Measurements from ENCODE around the gene MAMLD1. TPM values are rescaled to one million over a fixed set of nuclear protein-coding genes. Genes with fewer than 3 reads are reported as not detected.

MAMLD1 gene
- total and polyA plus RNA-seq, 4 donors: 1.9 to 6.7 (median 2.8) TPM

- peaks cover 0 to 4% (median 0%) of the 10 kb centered on the region in 4 donors for H3K9me3 ChIP-seq (ENCODE audit: control insufficient read depth in 4 of 4, insufficient read depth in 3 of 4, low read length in 3 of 4)
- peaks cover 0 to 13% (median 0%) of the 10 kb centered on the region in 5 donors for H3K4me1 ChIP-seq (ENCODE audit: control insufficient read depth in 5 of 5, insufficient read depth in 5 of 5, low read length in 5 of 5)
- no peak overlapping the region for H3K9ac ChIP-seq (ENCODE audit: insufficient read depth in 1 of 2, low read length in 2 of 2)
- WGBS, 2 donors: 66 to 69% methylated on average over 11 of the region's 11 CpGs
- H3K27me3 ChIP-seq (ENCODE audit: control insufficient read depth in 3 of 3, insufficient read depth in 3 of 3, low read length in 2 of 3): no peaks in the 10 kb centered on the region
- H3K36me3 ChIP-seq (ENCODE audit: control insufficient read depth in 4 of 4, insufficient read depth in 4 of 4, low read length in 4 of 4): no peaks in the 10 kb centered on the region
- H3K4me3 ChIP-seq: no peak overlapping the region
- TF ChIP-seq, protein P1, sequence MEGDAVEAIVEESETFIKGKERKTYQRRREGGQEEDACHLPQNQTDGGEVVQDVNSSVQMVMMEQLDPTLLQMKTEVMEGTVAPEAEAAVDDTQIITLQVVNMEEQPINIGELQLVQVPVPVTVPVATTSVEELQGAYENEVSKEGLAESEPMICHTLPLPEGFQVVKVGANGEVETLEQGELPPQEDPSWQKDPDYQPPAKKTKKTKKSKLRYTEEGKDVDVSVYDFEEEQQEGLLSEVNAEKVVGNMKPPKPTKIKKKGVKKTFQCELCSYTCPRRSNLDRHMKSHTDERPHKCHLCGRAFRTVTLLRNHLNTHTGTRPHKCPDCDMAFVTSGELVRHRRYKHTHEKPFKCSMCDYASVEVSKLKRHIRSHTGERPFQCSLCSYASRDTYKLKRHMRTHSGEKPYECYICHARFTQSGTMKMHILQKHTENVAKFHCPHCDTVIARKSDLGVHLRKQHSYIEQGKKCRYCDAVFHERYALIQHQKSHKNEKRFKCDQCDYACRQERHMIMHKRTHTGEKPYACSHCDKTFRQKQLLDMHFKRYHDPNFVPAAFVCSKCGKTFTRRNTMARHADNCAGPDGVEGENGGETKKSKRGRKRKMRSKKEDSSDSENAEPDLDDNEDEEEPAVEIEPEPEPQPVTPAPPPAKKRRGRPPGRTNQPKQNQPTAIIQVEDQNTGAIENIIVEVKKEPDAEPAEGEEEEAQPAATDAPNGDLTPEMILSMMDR (IDR thresholded peaks at IDR 0.05; ENCODE audit: control extremely low read depth, extremely low read depth): no peak
- peak in 1 of 3 donors; percentile 27 for DNase-seq
- no peak overlapping the region for H3K27ac ChIP-seq (ENCODE audit: low read depth in 1 of 2, low read length in 1 of 2)
- no peak for ATAC-seq (ENCODE audit: insufficient read depth, low FRiP score)
Observed at GRCh38 chrX:150544222-150544787, 181.2 kb downstream of the MAMLD1 start.

GRCh38 chrX:150544835-150545770, 182.0 kb downstream of the MAMLD1 start:
- TF ChIP-seq, protein P1 (IDR thresholded peaks at IDR 0.05; ENCODE audit: control extremely low read depth, extremely low read depth): no peak
- Histone ChIP-seq H3K36me3 (ENCODE audit: control insufficient read depth in 4 of 4, insufficient read depth in 4 of 4, low read length in 4 of 4) (no peaks in the 10 kb centered on the region), H3K27me3 (ENCODE audit: control insufficient read depth in 3 of 3, insufficient read depth in 3 of 3, low read length in 2 of 3) (no peaks in the 10 kb centered on the region), H3K9me3 (ENCODE audit: control insufficient read depth in 4 of 4, insufficient read depth in 3 of 4, low read length in 3 of 4) (peaks cover 0 to 2% (median 0%) of the 10 kb centered on the region in 4 donors), H3K4me1 (ENCODE audit: control insufficient read depth in 5 of 5, insufficient read depth in 5 of 5, low read length in 5 of 5) (peaks cover 0 to 13% (median 0%) of the 10 kb centered on the region in 5 donors), H3K27ac (ENCODE audit: low read depth in 1 of 2, low read length in 1 of 2) (no peak overlapping the region), H3K4me3 (no peak overlapping the region), H3K9ac (ENCODE audit: insufficient read depth in 1 of 2, low read length in 2 of 2) (no peak overlapping the region)
- DNase-seq (peak in 1 of 3 donors; percentile 39), ATAC-seq (ENCODE audit: insufficient read depth, low FRiP score) (no peak)
- WGBS, 2 donors: 75 to 81% methylated on average over 8 of the region's 8 CpGs

DNA sequence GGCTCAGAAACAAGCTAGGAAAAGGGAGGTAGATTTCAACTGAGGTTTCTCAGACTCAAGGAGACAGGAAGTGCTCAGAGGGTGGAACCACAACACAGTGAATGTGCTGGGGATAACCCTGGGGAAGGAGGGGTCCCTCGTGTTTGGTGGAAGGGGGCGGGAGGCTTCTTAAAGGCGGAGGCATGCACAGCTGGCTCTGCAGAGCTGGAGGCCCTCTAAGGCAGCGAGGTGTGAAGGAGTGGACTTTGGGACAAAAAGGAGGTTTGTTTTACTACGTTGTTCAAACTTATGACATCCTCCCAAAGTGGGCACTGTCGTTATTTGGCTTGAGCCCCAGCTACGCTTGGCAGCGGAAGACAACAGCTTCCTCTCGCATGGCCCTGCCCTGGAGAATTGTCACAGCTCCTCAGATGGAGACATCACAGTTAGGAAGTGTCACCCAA, 183.6 kb downstream of the MAMLD1 start:
- 15 to 47% methylated on average over 9 of the region's 9 CpGs for WGBS, 2 donors
- H3K9ac ChIP-seq (ENCODE audit: insufficient read depth in 1 of 2, low read length in 2 of 2): no peak overlapping the region
- H3K4me1 ChIP-seq (ENCODE audit: control insufficient read depth in 5 of 5, insufficient read depth in 5 of 5, low read length in 5 of 5): peaks cover 0 to 13% (median 0%) of the 10 kb centered on the region in 5 donors
- H3K9me3 ChIP-seq (ENCODE audit: control insufficient read depth in 4 of 4, insufficient read depth in 3 of 4, low read length in 3 of 4): peaks cover 0 to 2% (median 0%) of the 10 kb centered on the region in 4 donors
- TF ChIP-seq, protein P1 (IDR thresholded peaks at IDR 0.05; ENCODE audit: control extremely low read depth, extremely low read depth): no peak
- ATAC-seq (ENCODE audit: insufficient read depth, low FRiP score) (no peak), DNase-seq (peak; percentile 32 to 61 (median 47))
- peaks cover 0 to 2% (median 0%) of the 10 kb centered on the region in 3 donors for H3K27me3 ChIP-seq (ENCODE audit: control insufficient read depth in 3 of 3, insufficient read depth in 3 of 3, low read length in 2 of 3)
- no peaks in the 10 kb centered on the region for H3K36me3 ChIP-seq (ENCODE audit: control insufficient read depth in 4 of 4, insufficient read depth in 4 of 4, low read length in 4 of 4)
- peak overlapping the region; percentile 42 to 79 for H3K27ac ChIP-seq (ENCODE audit: low read depth in 1 of 2, low read length in 1 of 2)
- H3K4me3 ChIP-seq: no peak overlapping the region

All from lung (tissue), 12 donors.